Thyroid gland (tissue), 4 donors: ENCODE measurements around the gene SLBP.

Source experiments
- POLR2A ChIP-seq, 2 donors: fragments of 450-650 bp; IDR thresholded peaks; one replicate each; pipeline ENCODE4 v1.6.1; 2017; ENCODE audit warnings: antibody characterized with exemption in 2 of 2, mild to moderate bottlenecking in 2 of 2, moderate library complexity in 1 of 2
- TF ChIP-seq, protein P1 (sequence below), 6 experiments: fragments of 200-600 bp in 3 of 6; fragments of 450-650 bp in 3 of 6; sonication (generic) in 3 of 6; IDR thresholded peaks; one replicate each; pipeline ENCODE4 v1.5.1; 2016 to 2019; ENCODE audit warnings: antibody characterized with exemption in 6 of 6, mild to moderate bottlenecking in 2 of 6, inconsistent platforms in 1 of 6, moderate library complexity in 1 of 6

DNA sequence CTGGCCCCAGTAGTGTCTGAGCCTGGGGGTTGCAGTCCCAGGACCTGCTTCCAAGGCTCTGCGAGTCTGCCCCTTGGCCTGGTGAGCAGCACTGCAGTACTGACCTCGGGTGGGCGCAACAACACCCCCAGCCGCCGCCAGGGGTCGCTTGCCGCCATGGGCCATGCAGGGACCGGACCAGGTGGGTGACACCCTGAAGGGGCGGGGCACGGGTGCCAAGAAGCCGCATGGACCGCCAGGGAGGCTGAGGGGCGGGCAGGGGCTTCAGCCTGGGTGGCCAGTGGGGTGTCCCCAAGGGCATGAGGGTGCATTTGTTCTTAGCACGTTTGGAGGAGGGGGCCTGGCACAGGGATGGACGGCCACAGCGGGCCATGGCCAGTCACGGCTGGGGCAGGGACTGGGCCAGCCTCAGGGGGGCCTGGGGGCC is 34.2 kb upstream of the SLBP start:
- no peak for TF ChIP-seq POLR2A (IDR thresholded peaks at IDR 0.05)
- TF ChIP-seq, protein P1, sequence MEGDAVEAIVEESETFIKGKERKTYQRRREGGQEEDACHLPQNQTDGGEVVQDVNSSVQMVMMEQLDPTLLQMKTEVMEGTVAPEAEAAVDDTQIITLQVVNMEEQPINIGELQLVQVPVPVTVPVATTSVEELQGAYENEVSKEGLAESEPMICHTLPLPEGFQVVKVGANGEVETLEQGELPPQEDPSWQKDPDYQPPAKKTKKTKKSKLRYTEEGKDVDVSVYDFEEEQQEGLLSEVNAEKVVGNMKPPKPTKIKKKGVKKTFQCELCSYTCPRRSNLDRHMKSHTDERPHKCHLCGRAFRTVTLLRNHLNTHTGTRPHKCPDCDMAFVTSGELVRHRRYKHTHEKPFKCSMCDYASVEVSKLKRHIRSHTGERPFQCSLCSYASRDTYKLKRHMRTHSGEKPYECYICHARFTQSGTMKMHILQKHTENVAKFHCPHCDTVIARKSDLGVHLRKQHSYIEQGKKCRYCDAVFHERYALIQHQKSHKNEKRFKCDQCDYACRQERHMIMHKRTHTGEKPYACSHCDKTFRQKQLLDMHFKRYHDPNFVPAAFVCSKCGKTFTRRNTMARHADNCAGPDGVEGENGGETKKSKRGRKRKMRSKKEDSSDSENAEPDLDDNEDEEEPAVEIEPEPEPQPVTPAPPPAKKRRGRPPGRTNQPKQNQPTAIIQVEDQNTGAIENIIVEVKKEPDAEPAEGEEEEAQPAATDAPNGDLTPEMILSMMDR (IDR thresholded peaks at IDR 0.05): peak; percentile 59 to 84 (median 70)
